Ascending aorta (tissue), 2 donors: ENCODE results near the gene WDFY3. TPM values are rescaled to one million over a fixed set of nuclear protein-coding genes. Genes with fewer than 3 reads are reported as not detected.

ENCODE experiments used
- DNase-seq, 2 donors: peaks; one replicate each; pipeline ENCODE4 v3.0.0-alpha.2; 2019; ENCODE audit warnings: low spot score in 2 of 2
- H3K27ac ChIP-seq, 2 donors: fragments of 200-600 bp; sonication (generic); one replicate each; pipeline ENCODE4 v1.5.1; 2016 to 2017; ENCODE audit warnings: mild to moderate bottlenecking in 1 of 2
- H3K27me3 ChIP-seq: fragments of 200-600 bp; sonication (generic); one replicate; pipeline ENCODE4 v1.5.1; 2017
- H3K36me3 ChIP-seq, 2 donors: fragments of 200-600 bp; sonication (generic); one replicate each; pipeline ENCODE4 v1.5.1; 2016
- H3K4me1 ChIP-seq, 2 donors: fragments of 200-600 bp; sonication (generic); one replicate each; pipeline ENCODE4 v1.5.1; 2016 to 2017; ENCODE audit warnings: mild to moderate bottlenecking in 1 of 2
- H3K4me3 ChIP-seq, 2 donors: fragments of 200-600 bp; sonication (generic); one replicate each; pipeline ENCODE4 v1.5.1; 2016 to 2017; ENCODE audit warnings: mild to moderate bottlenecking in 1 of 2
- H3K9me3 ChIP-seq, 2 donors: fragments of 200-600 bp; sonication (generic); one replicate each; pipeline ENCODE4 v1.5.1; 2016
- CTCF ChIP-seq, 3 experiments: fragments of 200-600 bp in 2 of 3; fragments of 450-650 bp in 1 of 3; sonication (generic) in 2 of 3; IDR thresholded peaks; one replicate each; pipeline ENCODE4 v1.5.1; 2016 to 2019; ENCODE audit warnings: antibody characterized with exemption in 3 of 3, mild to moderate bottlenecking in 1 of 3, moderate library complexity in 1 of 3
- intact Hi-C: fragments of 100-400 bp; cut with DNase I; formaldehyde crosslinking; loops from one replicate; pipeline ENCODE4 v1.15.1; 2023
- total RNA-seq: library from RNA; depleted of rRNA; stranded (reverse); fragments of >200 nt; gene quantifications from one replicate; pipeline ENCODE4 v1.1.0, GENCODE V29; 2016

The WDFY3 gene
- total RNA-seq, 1 donor from 2014 or later = 30.2 TPM

- Histone ChIP-seq H3K36me3 (no peaks in the 10 kb centered on the region), H3K27me3 (no peaks in the 10 kb centered on the region), H3K27ac (no peak overlapping the region), H3K4me3 (no peak overlapping the region), H3K4me1 (peaks cover 0 to 5% of the 10 kb centered on the region in 2 donors), H3K9me3 (no peaks in the 10 kb centered on the region)
- no peak for DNase-seq
- TF ChIP-seq CTCF (IDR thresholded peaks at IDR 0.05) = no peak
- intact Hi-C loops = no loop called here
Measured at GRCh38 chr4:84901173-84901572, 65.3 kb downstream of the WDFY3 start.

GRCh38 chr4:84899616-84900015, 66.9 kb downstream of the WDFY3 start:
- intact Hi-C loops = no loop called here
- Histone ChIP-seq H3K4me1 (peaks cover 0 to 5% of the 10 kb centered on the region in 2 donors), H3K36me3 (no peaks in the 10 kb centered on the region), H3K4me3 (no peak overlapping the region), H3K27me3 (no peaks in the 10 kb centered on the region), H3K9me3 (no peaks in the 10 kb centered on the region), H3K27ac (no peak overlapping the region)
- no peak for DNase-seq
- no peak for TF ChIP-seq CTCF (IDR thresholded peaks at IDR 0.05)

GRCh38 chr4:84897516-84897915, 69.0 kb downstream of the WDFY3 start:
- Histone ChIP-seq H3K27me3 (no peaks in the 10 kb centered on the region), H3K9me3 (no peaks in the 10 kb centered on the region), H3K27ac (no peak overlapping the region), H3K4me3 (no peak overlapping the region), H3K36me3 (no peaks in the 10 kb centered on the region), H3K4me1 (peaks cover 0 to 10% of the 10 kb centered on the region in 2 donors)
- TF ChIP-seq CTCF (IDR thresholded peaks at IDR 0.05) = no peak
- no peak for DNase-seq
- intact Hi-C loops = no loop called here

- Histone ChIP-seq H3K4me3 (no peak overlapping the region), H3K9me3 (no peaks in the 10 kb centered on the region), H3K27me3 (no peaks in the 10 kb centered on the region), H3K4me1 (peaks cover 0 to 7% of the 10 kb centered on the region in 2 donors), H3K36me3 (no peaks in the 10 kb centered on the region), H3K27ac (no peak overlapping the region)
- DNase-seq = no peak
- intact Hi-C loops = no loop called here
- no peak for TF ChIP-seq CTCF (IDR thresholded peaks at IDR 0.05)
Measured at GRCh38 chr4:84895283-84895682, 71.2 kb downstream of the WDFY3 start.

- no peaks in the 10 kb centered on the region for H3K36me3 ChIP-seq
- H3K27ac ChIP-seq = no peak overlapping the region
- no peak for DNase-seq
- H3K9me3 ChIP-seq = no peaks in the 10 kb centered on the region
- intact Hi-C loops = no loop called here
- peaks cover 0 to 6% of the 10 kb centered on the region in 2 donors for H3K4me1 ChIP-seq
- no peak overlapping the region for H3K4me3 ChIP-seq
- H3K27me3 ChIP-seq = no peaks in the 10 kb centered on the region
- no peak for TF ChIP-seq CTCF (IDR thresholded peaks at IDR 0.05)
Measured at GRCh38 chr4:84894621-84895020, 71.9 kb downstream of the WDFY3 start.

- Histone ChIP-seq H3K36me3 (no peaks in the 10 kb centered on the region), H3K4me1 (peaks cover 0 to 6% of the 10 kb centered on the region in 2 donors), H3K27me3 (no peaks in the 10 kb centered on the region), H3K27ac (no peak overlapping the region), H3K9me3 (no peaks in the 10 kb centered on the region), H3K4me3 (no peak overlapping the region)
- intact Hi-C loops = no loop called here
- no peak for DNase-seq
- TF ChIP-seq CTCF (IDR thresholded peaks at IDR 0.05) = no peak
Measured at GRCh38 chr4:84892950-84893349, 73.5 kb downstream of the WDFY3 start.
